ENCODE results near the gene NFATC3. TPM values are rescaled to one million over a fixed set of nuclear protein-coding genes. Genes with fewer than 3 reads are reported as not detected.
"Not testable (repeated sequence)": the region's sequence is repeated elsewhere in the genome, so short reads cannot be mapped to it uniquely, and the experiment has no call there.

NFATC3 gene
- total RNA-seq, 1 experiment from 2014 or later, result 12.1 TPM

DNA sequence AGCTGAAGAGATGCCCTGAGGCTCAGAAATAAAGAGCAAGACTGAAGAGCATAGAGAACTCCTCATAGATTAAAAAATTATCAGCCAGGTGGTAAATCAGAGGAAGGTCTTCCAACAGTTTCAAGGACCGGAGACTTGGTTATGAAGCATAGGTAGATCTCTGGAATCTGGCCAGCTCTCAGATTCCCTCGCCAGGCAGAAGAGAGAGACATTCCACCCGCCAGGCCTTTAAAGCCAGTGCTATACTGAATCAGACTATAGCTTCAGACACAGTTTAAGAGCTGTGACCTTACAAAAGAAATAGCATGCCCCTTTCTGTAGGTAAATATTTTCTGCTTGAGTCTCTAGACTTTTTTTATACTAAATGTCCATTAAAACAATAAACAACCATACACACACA, 70.3 kb downstream of the NFATC3 start:
- DNase-seq, result no peak
- ChIA-PET POLR2A (ENCODE audit: unreplicated experiment) (no interaction called here), CTCF (no interaction called here)
- no peak overlapping the region for H3K4me2 ChIP-seq (ENCODE audit: low read length)
- no peak overlapping the region for H3K4me3 ChIP-seq (ENCODE audit: low read length)
- intact Hi-C loops (cut with micrococcal nuclease), result no loop called here
- BruUV-seq (replicated peaks), result no TSS peak
- H4K20me1 ChIP-seq (ENCODE audit: low read length), result no peaks in the 10 kb centered on the region
- TF ChIP-seq, protein P1, sequence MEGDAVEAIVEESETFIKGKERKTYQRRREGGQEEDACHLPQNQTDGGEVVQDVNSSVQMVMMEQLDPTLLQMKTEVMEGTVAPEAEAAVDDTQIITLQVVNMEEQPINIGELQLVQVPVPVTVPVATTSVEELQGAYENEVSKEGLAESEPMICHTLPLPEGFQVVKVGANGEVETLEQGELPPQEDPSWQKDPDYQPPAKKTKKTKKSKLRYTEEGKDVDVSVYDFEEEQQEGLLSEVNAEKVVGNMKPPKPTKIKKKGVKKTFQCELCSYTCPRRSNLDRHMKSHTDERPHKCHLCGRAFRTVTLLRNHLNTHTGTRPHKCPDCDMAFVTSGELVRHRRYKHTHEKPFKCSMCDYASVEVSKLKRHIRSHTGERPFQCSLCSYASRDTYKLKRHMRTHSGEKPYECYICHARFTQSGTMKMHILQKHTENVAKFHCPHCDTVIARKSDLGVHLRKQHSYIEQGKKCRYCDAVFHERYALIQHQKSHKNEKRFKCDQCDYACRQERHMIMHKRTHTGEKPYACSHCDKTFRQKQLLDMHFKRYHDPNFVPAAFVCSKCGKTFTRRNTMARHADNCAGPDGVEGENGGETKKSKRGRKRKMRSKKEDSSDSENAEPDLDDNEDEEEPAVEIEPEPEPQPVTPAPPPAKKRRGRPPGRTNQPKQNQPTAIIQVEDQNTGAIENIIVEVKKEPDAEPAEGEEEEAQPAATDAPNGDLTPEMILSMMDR (conservative IDR thresholded peaks at IDR 0.05; ENCODE audit: low read depth, low read length), result no peak
- no peak for TF ChIP-seq EZH2phosphoT487 (IDR thresholded peaks at IDR 0.05; ENCODE audit: borderline replicate concordance, low read length)
- TF ChIP-seq EZH2 (IDR thresholded peaks at IDR 0.05; ENCODE audit: low read length, unreplicated experiment), result no peak
- no peaks in the 10 kb centered on the region for H3K36me3 ChIP-seq (ENCODE audit: low read depth, low read length)
- no peaks in the 10 kb centered on the region for H3K9me3 ChIP-seq (ENCODE audit: low read length)
- no peaks in the 10 kb centered on the region for H3K27me3 ChIP-seq (ENCODE audit: low read length)
- no peaks in the 10 kb centered on the region for H3K79me2 ChIP-seq (ENCODE audit: low read length)
- no peak overlapping the region for H2AFZ ChIP-seq (ENCODE audit: low read length)
- no peak for ATAC-seq
- no peak overlapping the region for H3K9ac ChIP-seq (ENCODE audit: low read length)
- H3K9me2 ChIP-seq (replicated peaks; ENCODE audit: low read length), result no peaks in the 10 kb centered on the region
- H3K27ac ChIP-seq (ENCODE audit: low read length), result no peak overlapping the region
- H3F3A ChIP-seq (ENCODE audit: low read length, unreplicated experiment), result no peaks in the 10 kb centered on the region
- H3K4me1 ChIP-seq (ENCODE audit: insufficient read depth, low read length), result no peaks in the 10 kb centered on the region

DNA sequence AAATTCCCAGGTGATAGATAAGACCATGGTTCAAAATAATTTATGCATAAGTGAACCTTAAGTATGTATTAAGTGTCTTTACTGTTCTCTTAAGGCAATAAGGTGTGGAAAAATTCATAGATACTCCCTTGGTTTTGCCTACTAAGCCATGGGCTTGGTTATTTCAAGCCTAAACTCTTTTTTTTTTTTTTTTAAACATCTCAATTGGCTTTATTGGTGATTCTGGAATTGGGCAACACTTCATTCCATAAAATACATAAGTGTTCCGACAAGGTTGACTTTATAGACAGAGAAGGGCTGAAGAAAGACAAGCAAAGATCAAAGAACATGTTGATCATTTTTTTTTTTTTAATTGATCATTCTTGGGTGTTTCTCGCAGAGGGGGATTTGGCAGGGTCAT, 77.2 kb downstream of the NFATC3 start:
- ChIA-PET CTCF (no interaction called here), POLR2A (ENCODE audit: unreplicated experiment) (no interaction called here)
- Histone ChIP-seq H3K9ac (ENCODE audit: low read length) (no peak overlapping the region), H3K4me3 (ENCODE audit: low read length) (no peak overlapping the region), H3K27ac (ENCODE audit: low read length) (no peak overlapping the region), H3K9me2 (replicated peaks; ENCODE audit: low read length) (no peaks in the 10 kb centered on the region), H4K20me1 (ENCODE audit: low read length) (no peaks in the 10 kb centered on the region), H3K9me3 (ENCODE audit: low read length) (no peaks in the 10 kb centered on the region), H3K4me1 (ENCODE audit: insufficient read depth, low read length) (no peaks in the 10 kb centered on the region), H3K4me2 (ENCODE audit: low read length) (no peak overlapping the region), H2AFZ (ENCODE audit: low read length) (no peak overlapping the region), H3K36me3 (ENCODE audit: low read depth, low read length) (no peaks in the 10 kb centered on the region), H3K27me3 (ENCODE audit: low read length) (no peaks in the 10 kb centered on the region), H3F3A (ENCODE audit: low read length, unreplicated experiment) (no peaks in the 10 kb centered on the region), H3K79me2 (ENCODE audit: low read length) (no peaks in the 10 kb centered on the region)
- DNase-seq (no peak), ATAC-seq (no peak)
- no TSS peak for BruUV-seq (replicated peaks)
- TF ChIP-seq EZH2phosphoT487 (IDR thresholded peaks at IDR 0.05; ENCODE audit: borderline replicate concordance, low read length), result no peak
- no peak for TF ChIP-seq EZH2 (IDR thresholded peaks at IDR 0.05; ENCODE audit: low read length, unreplicated experiment)
- TF ChIP-seq, protein P1 (conservative IDR thresholded peaks at IDR 0.05; ENCODE audit: low read depth, low read length), result no peak
- intact Hi-C loops (cut with micrococcal nuclease), result no loop called here

DNA sequence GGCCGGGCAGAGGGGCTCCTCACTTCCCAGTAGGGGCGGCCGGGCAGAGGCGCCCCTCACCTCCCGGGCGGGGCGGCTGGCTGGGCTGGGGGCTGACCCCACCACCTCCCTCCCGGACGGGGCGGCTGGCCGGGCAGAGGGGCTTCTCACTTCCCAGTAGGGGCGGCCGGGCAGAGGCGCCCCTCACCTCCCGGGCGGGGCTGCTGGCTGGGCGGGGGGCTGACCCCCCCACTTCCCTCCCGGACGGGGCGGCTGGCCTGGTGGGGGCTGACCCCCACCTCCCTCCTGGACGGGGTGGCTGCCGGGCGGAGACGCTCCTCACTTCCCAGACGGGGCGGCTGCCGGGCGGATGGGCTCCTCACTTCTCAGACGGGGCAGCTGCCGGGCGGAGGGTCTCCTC, 78.1 kb downstream of the NFATC3 start:
- H3K9ac ChIP-seq (ENCODE audit: low read length); H3K79me2 ChIP-seq (ENCODE audit: low read length); ATAC-seq; H3K4me2 ChIP-seq (ENCODE audit: low read length); POLR2A ChIA-PET (ENCODE audit: unreplicated experiment); CTCF ChIA-PET; intact Hi-C loops (cut with micrococcal nuclease); H3K9me3 ChIP-seq (ENCODE audit: low read length); H3F3A ChIP-seq (ENCODE audit: low read length, unreplicated experiment); H4K20me1 ChIP-seq (ENCODE audit: low read length); H3K36me3 ChIP-seq (ENCODE audit: low read depth, low read length); BruUV-seq (replicated peaks); H3K9me2 ChIP-seq (replicated peaks; ENCODE audit: low read length); H2AFZ ChIP-seq (ENCODE audit: low read length); H3K27ac ChIP-seq (ENCODE audit: low read length); DNase-seq; H3K4me3 ChIP-seq (ENCODE audit: low read length); H3K4me1 ChIP-seq (ENCODE audit: insufficient read depth, low read length); H3K27me3 ChIP-seq (ENCODE audit: low read length): not testable (repeated sequence)

All from PC-3 (cell line).